Renal cortical epithelial cell (primary cell): ENCODE data around the gene MASP2. TPM values are rescaled to one million over a fixed set of nuclear protein-coding genes. Genes with fewer than 3 reads are reported as not detected.
"Not testable (repeated sequence)": the region's sequence is repeated elsewhere in the genome, so short reads cannot be mapped to it uniquely, and the experiment has no call there.

ENCODE experiments used
- DNase-seq: peaks from one replicate; pipeline ENCODE4 v3.0.0-alpha.2; 2011; ENCODE audit warnings: low read depth
- total RNA-seq: library from RNA; depleted of rRNA; stranded (reverse); fragments of >200 nt; gene quantifications from 2 replicates; pipeline ENCODE4 v1.2.3, GENCODE V29; 2014

Gene MASP2
- total RNA-seq, 1 donor from 2014 or later, result not detected

GRCh38 chr1:11039351-11040104 is 7.5 kb downstream of the MASP2 start:
- no peak for DNase-seq

- DNase-seq, result peak; percentile 76
Observed at GRCh38 chr1:11037740-11038182, 9.3 kb downstream of the MASP2 start.

- not testable (repeated sequence) for DNase-seq
Observed at GRCh38 chr1:11037019-11037739, 9.9 kb downstream of the MASP2 start.

DNA sequence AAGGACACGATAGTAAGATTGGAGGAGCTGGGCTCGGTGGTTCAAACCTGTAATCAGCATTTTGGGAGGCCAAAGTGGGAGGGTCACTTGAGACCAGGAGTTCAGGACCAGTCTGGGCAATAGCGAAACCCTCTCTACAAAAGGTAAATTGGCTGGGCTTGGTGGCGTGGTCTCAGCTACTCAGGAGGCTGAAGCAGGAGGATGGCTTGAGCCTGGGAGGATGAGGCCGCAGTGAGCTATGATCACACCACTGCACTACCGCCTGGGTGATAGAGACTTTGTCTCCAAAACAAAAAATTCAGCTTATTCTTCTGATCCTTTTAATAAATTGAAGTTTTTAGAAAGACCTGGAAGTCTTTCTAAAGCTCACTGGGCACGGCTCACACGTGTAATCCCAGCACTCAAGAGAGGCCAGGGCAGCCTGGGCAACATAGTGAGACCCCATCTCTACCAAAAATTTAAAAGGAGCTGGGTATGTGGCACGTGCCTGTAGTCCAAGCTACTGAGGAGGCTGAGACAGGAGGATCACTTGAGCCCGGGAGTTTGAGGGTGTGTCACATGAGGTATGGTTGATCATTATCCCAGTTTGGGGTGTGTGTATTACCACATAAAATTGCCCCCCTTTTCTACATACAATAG is 15.3 kb downstream of the MASP2 start:
- no peak for DNase-seq

- DNase-seq, result no peak
Observed at GRCh38 chr1:11030865-11031264, 16.2 kb downstream of the MASP2 start.

DNA sequence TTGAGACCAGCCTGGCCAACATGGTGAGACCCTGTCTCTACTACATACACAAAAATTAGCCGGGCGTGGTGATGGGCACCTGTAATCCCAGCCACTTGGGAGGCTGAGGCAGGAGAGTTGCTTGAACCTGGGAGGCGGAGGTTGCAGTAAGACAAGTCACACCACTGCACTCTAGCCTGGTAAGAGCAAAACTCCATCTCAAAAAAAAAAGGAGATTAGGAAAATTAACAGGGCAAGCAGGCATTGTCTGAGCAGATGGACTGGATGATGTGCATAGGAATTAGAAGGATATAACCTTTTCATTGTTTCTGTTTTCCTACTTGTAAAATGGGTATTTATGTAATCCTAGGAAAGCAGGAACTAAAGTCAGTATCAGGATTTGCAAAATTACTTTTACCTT is 19.0 kb downstream of the MASP2 start:
- DNase-seq, result no peak

GRCh38 chr1:11027316-11027715 is 19.7 kb downstream of the MASP2 start:
- no peak for DNase-seq

- DNase-seq, result no peak
Observed at GRCh38 chr1:11026903-11027302, 20.1 kb downstream of the MASP2 start.

GRCh38 chr1:11026052-11026451 is 21.0 kb downstream of the MASP2 start:
- DNase-seq, result no peak

DNA sequence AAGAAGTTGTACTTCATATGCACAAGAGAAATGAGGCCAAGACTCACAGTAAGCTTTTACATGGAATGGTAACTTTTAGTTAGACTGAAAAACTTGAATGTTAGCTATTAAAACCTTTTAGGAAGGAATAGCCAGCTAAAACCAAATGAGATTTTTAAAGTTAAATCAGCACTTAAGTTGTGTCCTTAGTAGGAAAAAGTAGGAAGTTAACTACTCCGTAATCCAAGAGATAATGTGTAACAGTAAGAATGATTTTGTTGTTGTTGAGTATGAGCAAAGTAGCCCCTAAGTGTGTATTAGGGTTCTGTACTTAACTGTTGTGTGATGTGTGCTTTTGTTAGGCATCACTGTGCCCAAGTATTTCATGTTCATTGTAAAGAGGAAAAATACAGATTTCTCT is 21.4 kb downstream of the MASP2 start:
- no peak for DNase-seq

DNA sequence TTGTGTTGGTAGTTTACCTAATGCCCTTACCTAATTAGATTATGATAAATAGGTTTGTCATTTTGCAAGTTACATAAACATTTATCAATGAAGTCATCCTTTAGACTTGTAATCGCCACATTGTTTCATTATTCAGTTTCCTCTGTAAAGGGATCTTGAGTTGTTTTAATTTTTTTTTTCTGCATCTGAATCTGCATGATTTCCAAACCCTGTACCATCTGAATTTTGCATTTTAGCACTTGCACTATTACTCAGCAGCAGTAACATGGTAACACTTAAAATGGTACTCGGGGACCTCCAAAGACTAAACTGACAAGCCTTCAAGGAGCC is 22.2 kb downstream of the MASP2 start:
- no peak for DNase-seq

GRCh38 chr1:11024154-11024873 is 22.7 kb downstream of the MASP2 start:
- no peak for DNase-seq

- no peak for DNase-seq
Observed at GRCh38 chr1:11023201-11023600, 23.8 kb downstream of the MASP2 start.

- no peak for DNase-seq
Observed at GRCh38 chr1:11019971-11020370, 27.1 kb downstream of the MASP2 start.

DNA sequence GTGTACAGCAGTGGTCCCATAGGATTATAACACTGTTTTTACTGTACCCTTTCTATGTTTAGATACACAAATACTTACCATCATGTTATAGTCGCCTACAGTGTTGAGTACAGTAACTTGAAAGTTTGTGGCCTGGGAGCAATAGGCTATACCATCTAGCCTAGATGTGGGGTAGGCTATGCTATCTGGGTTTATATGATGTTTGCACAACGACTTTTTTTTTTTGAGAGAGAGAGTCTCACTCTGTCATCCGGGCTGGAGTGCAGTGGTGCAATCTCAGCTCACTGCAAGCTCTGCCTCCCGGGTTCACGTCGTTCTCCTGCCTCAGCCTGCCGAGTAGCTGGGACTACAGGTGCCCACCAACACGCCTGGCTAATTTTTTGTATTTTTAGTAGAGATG is 27.7 kb downstream of the MASP2 start:
- DNase-seq, result not testable (repeated sequence)

DNA sequence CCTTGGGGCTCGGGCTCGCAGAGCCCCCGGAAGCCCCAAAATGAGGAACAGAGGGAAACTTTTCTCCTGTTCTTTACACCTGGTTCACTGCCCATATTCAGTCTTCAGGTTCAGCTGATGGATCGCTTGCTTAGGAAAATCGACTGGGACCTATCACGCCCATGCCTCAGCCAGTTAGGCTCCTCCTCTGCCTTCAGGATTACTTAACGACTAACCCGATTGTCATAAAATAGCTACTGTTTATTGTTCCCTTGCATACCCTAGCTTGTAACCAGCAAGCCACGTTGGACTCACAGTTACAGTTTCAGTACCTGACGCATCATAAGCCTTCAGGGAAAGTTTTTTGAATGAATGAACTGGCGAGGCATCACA is 33.9 kb downstream of the MASP2 start:
- peak; percentile 35 for DNase-seq

- DNase-seq, result peak; percentile 53
Observed at GRCh38 chr1:11012260-11013159, 34.5 kb downstream of the MASP2 start, which contains the start of gene TARDBP. TSS of gene TARDBP (plus strand) at chr1:11012654. CDS start at chr1:11013728, 1,074 bp downstream.

DNA sequence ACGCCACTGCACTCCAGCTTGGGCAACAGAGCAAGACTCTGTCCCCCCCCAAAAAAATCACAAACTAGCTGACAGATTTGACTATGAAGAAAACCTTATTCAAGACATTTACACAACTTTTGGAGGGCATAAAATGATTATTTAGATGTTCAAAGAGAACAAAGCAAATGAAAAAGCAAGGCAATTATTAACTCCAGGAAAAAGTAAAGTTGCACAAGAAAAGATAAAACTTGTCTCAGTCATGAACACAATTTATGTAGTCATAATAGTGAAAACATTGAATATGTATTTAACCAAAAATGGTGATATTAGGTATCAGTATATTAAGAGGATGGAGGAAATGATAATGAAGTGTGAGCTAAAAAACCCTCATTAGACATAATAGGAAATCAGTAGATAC is 46.5 kb downstream of the MASP2 start:
- DNase-seq, result no peak

- DNase-seq, result no peak
Observed at GRCh38 chr1:10996100-10996499, 50.9 kb downstream of the MASP2 start.

DNA sequence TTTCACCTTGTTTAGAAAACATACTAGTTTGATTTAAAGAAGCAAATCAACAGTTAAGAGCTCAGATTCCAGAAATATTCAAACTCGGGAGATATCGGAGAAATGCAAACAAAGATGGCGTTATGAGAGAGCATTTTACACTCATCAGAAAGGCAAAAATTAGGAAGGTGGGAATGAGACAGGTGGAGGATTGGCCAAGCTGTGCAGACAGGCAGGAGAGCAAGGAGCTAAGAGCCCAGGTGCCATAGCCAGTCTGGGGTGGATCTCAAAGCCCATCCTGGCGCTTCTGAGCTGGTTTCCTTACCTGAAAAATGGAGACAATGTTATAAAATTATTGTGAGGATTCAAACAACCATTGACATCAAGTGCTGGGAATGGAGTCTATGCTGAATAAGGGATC is 54.2 kb downstream of the MASP2 start:
- no peak for DNase-seq

- not testable (repeated sequence) for DNase-seq
Observed at GRCh38 chr1:10992004-10992403, 55.0 kb downstream of the MASP2 start.
